ENCODE measurements around the gene C6orf120.

- TF ChIP-seq CTCF (IDR thresholded peaks at IDR 0.05) (no peak), POLR2A (IDR thresholded peaks at IDR 0.05) (no peak)
Measured at GRCh38 chr6:169691260-169691659, 10.7 kb upstream of the C6orf120 start.
